Fibroblast of lung (primary cell): Measurements from ENCODE around the gene SLC17A9. TPM values are rescaled to one million over a fixed set of nuclear protein-coding genes. Genes with fewer than 3 reads are reported as not detected.

ENCODE experiments used
- DNase-seq, 2 donors: peaks; one replicate each; pipeline versions ENCODE4 v3.0.0 to v3.0.0-alpha.2; 2010; ENCODE audit warnings: low read depth in 2 of 2
- H2AFZ ChIP-seq: 2 replicates; pipeline ENCODE4 v1.5.1; 2012; ENCODE audit warnings: low read length, control low read depth, inconsistent platforms
- H3K27ac ChIP-seq: 2 replicates; pipeline ENCODE4 v1.5.1; 2011; ENCODE audit warnings: low read length, control low read depth; ENCODE audit not compliant: insufficient read depth
- H3K27me3 ChIP-seq: 2 replicates; pipeline ENCODE4 v1.5.1; 2011; ENCODE audit warnings: mild to moderate bottlenecking, low read length; ENCODE audit not compliant: control insufficient read depth, insufficient read depth
- H3K36me3 ChIP-seq: 2 replicates; pipeline ENCODE4 v1.5.1; 2011; ENCODE audit warnings: low read length; ENCODE audit not compliant: control insufficient read depth, insufficient read depth
- H3K4me1 ChIP-seq: 2 replicates; pipeline ENCODE4 v1.5.1; 2011; ENCODE audit warnings: low read length; ENCODE audit not compliant: control insufficient read depth, insufficient read depth; ENCODE audit errors: extremely low read depth
- H3K4me2 ChIP-seq: 2 replicates; pipeline ENCODE4 v1.5.1; 2011; ENCODE audit warnings: low read length, control low read depth; ENCODE audit not compliant: insufficient read depth; ENCODE audit errors: extremely low read depth
- H3K4me3 ChIP-seq, 4 experiments: fragments of 200-600 bp in 1 of 4; sonication (generic) in 1 of 4; replicated peaks in 1 of 4; 2 replicates each; pipeline ENCODE4 v1.5.1; 2011 to 2016; ENCODE audit warnings: low read length in 4 of 4, low read depth in 3 of 4, mild to moderate bottlenecking in 3 of 4, control low read depth in 2 of 4, inconsistent platforms in 1 of 4, mixed read lengths in 1 of 4; ENCODE audit not compliant: insufficient read depth in 1 of 4; ENCODE audit errors: control extremely low read depth in 1 of 4
- H3K79me2 ChIP-seq: 2 replicates; pipeline ENCODE4 v1.5.1; 2012; ENCODE audit warnings: mild to moderate bottlenecking, low read length, inconsistent platforms; ENCODE audit not compliant: control insufficient read depth, insufficient read depth
- H3K9ac ChIP-seq: 2 replicates; pipeline ENCODE4 v1.5.1; 2011; ENCODE audit warnings: mild to moderate bottlenecking, low read length, control low read depth; ENCODE audit not compliant: insufficient read depth
- H3K9me3 ChIP-seq: 2 replicates; pipeline ENCODE4 v1.5.1; 2012; ENCODE audit warnings: low read depth, low read length; ENCODE audit not compliant: control insufficient read depth, insufficient read depth
- H4K20me1 ChIP-seq: 2 replicates; pipeline ENCODE4 v1.5.1; 2011; ENCODE audit warnings: low read length; ENCODE audit not compliant: control insufficient read depth, insufficient read depth; ENCODE audit errors: extremely low read depth
- CTCF ChIP-seq, 2 donors: IDR thresholded peaks in 1 of 2; conservative IDR thresholded peaks in 1 of 2; 1 replicate in 1 of 2; 2 replicates in 1 of 2; pipeline ENCODE4 v1.5.1; 2011 to 2012; ENCODE audit warnings: low read length in 2 of 2, control low read depth in 1 of 2, inconsistent platforms in 1 of 2, low read depth in 1 of 2, mild to moderate bottlenecking in 1 of 2
- EZH2 ChIP-seq: IDR thresholded peaks from 2 replicates; pipeline ENCODE4 v1.5.1; 2012; ENCODE audit warnings: low read length, control low read depth, mild to moderate bottlenecking; ENCODE audit errors: missing control alignments
- polyA plus RNA-seq, 2 donors: library from polyadenylated mRNA; depleted of rRNA in 1 of 2; stranded (reverse) in 1 of 2; unstranded in 1 of 2; fragments of >200 nt; gene quantifications; 2 replicates each; pipeline ENCODE4 v1.2.1, GENCODE V29; 2011 to 2012; ENCODE audit warnings: missing spikeins in 1 of 2
- total RNA-seq: library from RNA; depleted of rRNA; stranded (reverse); fragments of >200 nt; gene quantifications from 2 replicates; pipeline ENCODE4 v1.2.1, GENCODE V29; 2014

SLC17A9 gene
- total and polyA plus RNA-seq, 2 donors (not counting 1 experiment from before 2014, with no cell fraction given), result 6.4 to 6.8 TPM

DNA sequence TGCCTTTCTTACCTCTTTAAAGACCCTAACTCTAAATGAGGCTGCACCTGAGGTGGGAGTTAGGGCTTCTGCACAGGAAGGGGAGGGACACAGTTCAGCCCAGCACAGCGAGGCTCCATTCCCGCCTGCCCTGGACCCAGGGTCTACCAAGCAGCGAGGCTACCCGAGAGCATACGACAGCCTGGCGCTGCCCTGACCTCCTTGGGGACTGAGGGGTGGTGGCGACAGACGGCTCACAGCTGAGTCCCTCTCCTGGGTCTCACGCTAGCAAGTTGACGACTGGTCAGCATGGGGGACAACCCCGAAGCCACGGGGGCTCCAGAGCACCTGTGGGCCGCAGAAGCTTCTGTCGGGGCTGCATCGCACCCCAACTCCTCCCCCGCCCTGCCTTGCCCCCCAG, 24.4 kb downstream of the SLC17A9 start:
- Histone ChIP-seq H3K36me3 (no peaks in the 10 kb centered on the region), H3K9me3 (no peaks in the 10 kb centered on the region), H3K27ac (no peak overlapping the region), H3K4me2 (no peak overlapping the region), H3K4me1 (no peaks in the 10 kb centered on the region), H3K4me3 (no peak overlapping the region), H3K79me2 (no peaks in the 10 kb centered on the region), H3K27me3 (peaks cover 35% of the 10 kb centered on the region), H2AFZ (no peak overlapping the region), H3K9ac (no peak overlapping the region), H4K20me1 (no peaks in the 10 kb centered on the region)
- no peak for DNase-seq
- TF ChIP-seq EZH2, result no peak
- TF ChIP-seq CTCF (conservative IDR thresholded peaks at IDR 0.05 in 1 of 2, IDR thresholded peaks at IDR 0.05 in 1 of 2; ENCODE audit: low read depth in 1 of 2, low read length in 2 of 2), result no peak

DNA sequence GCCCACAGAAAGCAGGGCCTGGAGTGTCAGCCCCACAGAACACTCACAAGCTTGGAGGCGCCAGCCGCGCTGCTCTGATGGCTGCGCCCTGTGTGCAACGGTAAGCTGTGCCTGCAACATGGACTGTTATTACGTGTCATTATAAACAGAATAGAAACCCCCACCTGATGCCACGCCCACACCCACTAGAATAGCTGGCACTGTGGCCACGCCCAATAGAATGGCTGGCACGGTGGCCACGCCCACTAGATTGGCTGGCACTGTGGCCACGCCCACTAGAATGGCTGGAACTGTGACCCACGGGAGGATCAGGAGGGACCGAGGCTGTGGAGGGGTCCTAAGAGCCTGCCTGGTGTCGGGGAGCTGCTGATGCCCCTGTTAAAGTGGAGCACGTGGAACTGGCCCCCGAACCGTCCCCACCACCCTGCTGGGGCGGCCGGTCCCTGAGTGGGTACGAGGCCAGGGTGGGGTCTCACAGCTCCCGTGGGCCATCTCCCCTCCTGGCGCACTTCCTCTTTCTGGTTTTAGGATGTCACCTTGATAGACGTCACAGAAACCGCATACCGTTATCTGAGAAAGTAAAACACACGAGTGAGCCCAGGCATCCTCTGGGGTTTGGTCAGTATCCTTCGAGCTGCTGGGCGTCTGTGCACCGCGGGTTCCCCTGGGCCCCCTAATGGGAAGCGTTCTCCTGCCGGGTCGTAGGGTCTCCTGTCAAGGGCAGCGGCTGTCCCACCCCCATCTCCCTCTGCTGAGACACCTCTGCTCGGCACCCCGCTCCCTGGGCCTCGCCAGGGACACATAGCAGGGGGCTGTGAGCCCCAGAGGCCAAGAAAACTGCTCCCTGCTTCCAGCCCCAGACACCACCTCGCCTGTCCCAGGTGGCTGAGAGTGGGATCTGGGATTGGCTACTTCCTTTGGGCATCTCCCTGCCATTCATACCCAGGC, 25.4 kb downstream of the SLC17A9 start:
- Histone ChIP-seq H3K9ac (no peak overlapping the region), H3K27me3 (peaks cover 33% of the 10 kb centered on the region)

More for the DNA sequence above, 25.4 kb downstream of the SLC17A9 start:
- Histone ChIP-seq H3K4me1 (no peaks in the 10 kb centered on the region), H3K9me3 (no peaks in the 10 kb centered on the region), H2AFZ (no peak overlapping the region), H3K4me2 (no peak overlapping the region), H3K79me2 (no peaks in the 10 kb centered on the region), H3K27ac (no peak overlapping the region), H3K4me3 (no peak overlapping the region), H3K36me3 (no peaks in the 10 kb centered on the region), H4K20me1 (no peaks in the 10 kb centered on the region)
- DNase-seq, result no peak
- TF ChIP-seq EZH2, result no peak
- no peak for TF ChIP-seq CTCF (conservative IDR thresholded peaks at IDR 0.05 in 1 of 2, IDR thresholded peaks at IDR 0.05 in 1 of 2; ENCODE audit: low read depth in 1 of 2, low read length in 2 of 2)
